Epidermal melanocyte (primary cell): ENCODE data around the gene KDM5C.
"Not testable (repeated sequence)": the region's sequence is repeated elsewhere in the genome, so short reads cannot be mapped to it uniquely, and the experiment has no call there.

ENCODE experiments used
- DNase-seq: peaks from one replicate; pipeline ENCODE4 v3.0.0; 2011; ENCODE audit warnings: low spot score; ENCODE audit not compliant: insufficient read length

Gene KDM5C

GRCh38 chrX:53193093-53193492 lies 31.9 kb downstream of the KDM5C start:
- DNase-seq = no peak

- no peak for DNase-seq
Measured at GRCh38 chrX:53190363-53190960, 34.5 kb downstream of the KDM5C start.

GRCh38 chrX:53188763-53189162 lies 36.2 kb downstream of the KDM5C start:
- DNase-seq = no peak

- DNase-seq = no peak
Measured at GRCh38 chrX:53186351-53186750, 38.7 kb downstream of the KDM5C start.

- DNase-seq = no peak
Measured at GRCh38 chrX:53184836-53185235, 40.2 kb downstream of the KDM5C start.

GRCh38 chrX:53171356-53171755 lies 53.7 kb downstream of the KDM5C start:
- no peak for DNase-seq

- no peak for DNase-seq
Measured at GRCh38 chrX:53166103-53166502, 58.9 kb downstream of the KDM5C start.

GRCh38 chrX:53164566-53164965 lies 60.4 kb downstream of the KDM5C start:
- DNase-seq = not testable (repeated sequence)

- no peak for DNase-seq
Measured at GRCh38 chrX:53163436-53163835, 61.6 kb downstream of the KDM5C start.

- no peak for DNase-seq
Measured at GRCh38 chrX:53160297-53160983, 64.6 kb downstream of the KDM5C start.

GRCh38 chrX:53159184-53159583 lies 65.8 kb downstream of the KDM5C start:
- no peak for DNase-seq

GRCh38 chrX:53156207-53156596 lies 68.8 kb downstream of the KDM5C start:
- DNase-seq = no peak

GRCh38 chrX:53155512-53156206 lies 69.3 kb downstream of the KDM5C start:
- DNase-seq = no peak

GRCh38 chrX:53153581-53153980 lies 71.4 kb downstream of the KDM5C start:
- no peak for DNase-seq
